Cardiac fibroblast (primary cell): Measurements from ENCODE around the gene VAPA.

ENCODE experiments used
- DNase-seq, 2 donors: peaks; one replicate each; pipeline versions ENCODE4 v3.0.0 to v3.0.0-alpha.2; 2010; ENCODE audit warnings: low read depth in 2 of 2
- H3K4me3 ChIP-seq, 2 donors: replicated peaks in 1 of 2; 1 replicate in 1 of 2; 2 replicates in 1 of 2; pipeline ENCODE4 v1.5.1; 2011; ENCODE audit warnings: low read depth in 2 of 2, low read length in 2 of 2, mild to moderate bottlenecking in 2 of 2, moderate library complexity in 1 of 2
- CTCF ChIP-seq: IDR thresholded peaks from one replicate; pipeline ENCODE4 v1.5.1; 2011; ENCODE audit warnings: low read depth, mild to moderate bottlenecking, low read length, inconsistent platforms

VAPA gene

DNA sequence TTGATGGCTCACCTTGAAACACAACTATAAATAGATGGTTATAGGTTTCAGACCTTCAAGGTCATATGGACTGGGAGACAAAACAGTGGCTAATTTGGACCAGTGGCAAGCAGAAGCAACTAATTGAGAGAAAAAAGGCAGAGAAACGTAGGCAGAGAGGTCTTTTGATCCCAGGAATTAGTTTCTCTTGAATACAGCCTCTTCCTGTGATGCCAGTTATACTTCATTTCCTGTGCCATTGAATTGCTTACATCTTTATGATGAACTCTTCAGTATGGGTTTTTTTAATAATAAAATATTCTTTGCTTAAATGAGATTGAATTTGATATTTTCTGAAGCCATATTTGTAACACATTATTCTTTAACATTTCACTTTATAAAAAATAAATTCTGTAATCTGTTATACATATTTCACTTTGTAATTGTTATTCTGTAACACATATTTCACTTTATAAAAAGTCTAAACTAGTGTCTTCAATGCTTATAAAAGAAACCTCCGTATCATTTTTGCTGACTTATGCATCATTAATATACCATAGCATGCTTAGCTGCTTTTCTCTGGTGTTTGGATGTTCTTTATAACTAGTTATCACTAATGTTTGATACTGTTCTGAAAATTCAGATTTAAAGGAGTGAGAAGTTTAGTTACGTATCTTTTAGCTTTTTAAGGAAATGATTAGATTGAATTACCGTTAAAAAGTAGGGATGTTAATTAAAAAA lies 8.9 kb downstream of the VAPA start:
- no peak overlapping the region for H3K4me3 ChIP-seq
- DNase-seq, result no peak
- TF ChIP-seq CTCF, result no peak

- no peak for DNase-seq
- no peak overlapping the region for H3K4me3 ChIP-seq
- no peak for TF ChIP-seq CTCF
These were observed 10.6 kb downstream of the VAPA start for GRCh38 chr18:9924371-9924943.

DNA sequence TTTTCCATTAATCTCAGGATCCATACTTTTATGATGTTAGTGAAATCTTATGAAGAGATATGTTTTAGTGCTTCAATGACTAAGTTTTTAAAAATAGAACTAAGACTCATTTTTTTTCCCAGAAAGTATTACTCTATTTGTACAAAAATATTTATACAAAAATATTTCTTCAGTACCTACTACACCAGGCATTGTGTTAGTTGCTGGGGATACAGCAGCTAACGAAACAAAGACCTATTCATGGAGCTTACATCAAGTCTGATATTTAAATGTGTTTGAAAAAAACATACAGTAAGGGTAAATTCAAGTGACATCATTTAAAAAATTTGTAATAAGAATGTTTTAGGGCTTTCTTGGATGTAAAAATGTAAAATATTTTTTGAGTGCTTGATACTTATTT lies 11.6 kb downstream of the VAPA start:
- DNase-seq, result peak; percentile 47 to 78
- TF ChIP-seq CTCF, result no peak
- no peak overlapping the region for H3K4me3 ChIP-seq

DNA sequence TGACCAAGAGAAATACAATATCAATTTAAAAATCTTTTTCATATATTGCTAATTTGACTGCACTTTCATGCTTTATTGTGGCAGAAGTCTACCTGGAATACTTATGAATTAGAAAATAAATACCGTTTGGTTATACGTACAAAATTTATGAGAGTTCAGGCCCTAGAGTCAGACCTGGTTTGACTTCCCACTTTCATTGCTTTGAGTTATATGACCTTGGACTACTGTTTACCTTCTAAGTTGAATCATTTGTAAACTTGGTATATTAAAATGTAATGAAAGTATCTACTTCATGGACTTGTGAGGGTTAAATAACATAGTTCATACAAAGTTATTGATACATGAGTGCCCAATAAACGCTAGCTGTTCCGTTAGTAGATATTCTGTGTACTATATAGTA lies 12.0 kb downstream of the VAPA start:
- DNase-seq, result no peak
- no peak for TF ChIP-seq CTCF
- no peak overlapping the region for H3K4me3 ChIP-seq

DNA sequence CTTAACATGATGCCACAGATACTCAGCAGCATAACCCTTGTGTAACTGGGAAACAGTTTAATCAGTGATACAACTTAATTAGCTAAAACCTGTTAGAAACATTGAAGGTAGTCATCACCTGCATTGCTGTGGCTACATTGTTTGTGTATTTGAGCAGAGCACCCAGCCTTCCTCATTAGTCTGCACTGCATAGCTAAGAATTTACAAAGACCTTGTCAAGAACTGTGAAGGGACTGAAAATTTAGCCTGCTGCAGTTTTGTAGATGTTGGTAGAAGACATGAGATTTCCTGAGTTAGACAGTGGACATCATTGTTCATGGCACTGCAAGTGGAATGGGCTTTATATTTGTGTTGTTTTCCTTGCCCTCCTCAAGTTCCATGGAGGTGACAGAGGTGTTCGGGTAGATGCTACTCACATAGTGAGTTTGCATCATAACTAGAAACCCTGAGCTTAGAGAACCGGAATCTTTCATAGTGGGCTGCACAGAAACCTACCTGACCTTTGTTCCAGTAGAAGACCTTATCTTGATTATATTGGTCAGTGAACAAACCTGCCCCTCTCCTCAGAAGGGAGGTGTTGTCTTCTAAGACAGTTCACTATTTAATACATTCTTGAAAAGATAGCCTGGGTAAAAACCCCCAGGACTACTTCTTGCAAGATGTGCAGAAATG lies 12.5 kb downstream of the VAPA start:
- no peak overlapping the region for H3K4me3 ChIP-seq
- no peak for DNase-seq
- TF ChIP-seq CTCF, result no peak

- no peak overlapping the region for H3K4me3 ChIP-seq
- no peak for TF ChIP-seq CTCF
- DNase-seq, result no peak
These were observed 13.2 kb downstream of the VAPA start for GRCh38 chr18:9926977-9927376.
